GM12864 (cell line): ENCODE data around the gene STX7.

Experiments
- DNase-seq: peaks from one replicate; pipeline ENCODE4 v3.0.0-alpha.2; 2011; ENCODE audit warnings: low read depth
- H3K4me3 ChIP-seq: 2 replicates; pipeline ENCODE4 v1.5.1; 2011; ENCODE audit warnings: mild to moderate bottlenecking, low read depth, low read length, control low read depth
- CTCF ChIP-seq: IDR thresholded peaks from 2 replicates; pipeline ENCODE4 v1.5.1; 2011; ENCODE audit warnings: low read depth, mild to moderate bottlenecking, moderate library complexity, low read length, control low read depth, inconsistent platforms; ENCODE audit errors: missing control alignments

Gene STX7

GRCh38 chr6:132461958-132462357, 51.0 kb downstream of the STX7 start:
- no peak overlapping the region for H3K4me3 ChIP-seq
- DNase-seq, result no peak
- TF ChIP-seq CTCF, result no peak

GRCh38 chr6:132459605-132459952, 53.3 kb downstream of the STX7 start:
- TF ChIP-seq CTCF, result no peak
- H3K4me3 ChIP-seq, result no peak overlapping the region
- no peak for DNase-seq

GRCh38 chr6:132458887-132459604, 53.9 kb downstream of the STX7 start:
- DNase-seq, result no peak
- TF ChIP-seq CTCF, result no peak
- no peak overlapping the region for H3K4me3 ChIP-seq

- TF ChIP-seq CTCF, result peak; percentile 36
- H3K4me3 ChIP-seq, result no peak overlapping the region
- DNase-seq, result peak; percentile 76
Observed at GRCh38 chr6:132456700-132457143, 56.2 kb downstream of the STX7 start.

- H3K4me3 ChIP-seq, result no peak overlapping the region
- TF ChIP-seq CTCF, result no peak
- no peak for DNase-seq
Observed at GRCh38 chr6:132446855-132447241, 66.1 kb downstream of the STX7 start.

GRCh38 chr6:132446141-132446854, 66.6 kb downstream of the STX7 start:
- DNase-seq, result no peak
- TF ChIP-seq CTCF, result no peak

More at GRCh38 chr6:132446141-132446854, 66.6 kb downstream of the STX7 start:
- H3K4me3 ChIP-seq, result no peak overlapping the region
